Mesendoderm (in vitro differentiated cells): Measurements from ENCODE around the gene CAMKMT.
A peak's percentile ranks its signal among the peaks of the same experiment; 100 is the strongest.

Experiments
- DNase-seq: peaks from one replicate; pipeline ENCODE4 v3.0.0; 2013
- H2AK5ac ChIP-seq: 2 replicates; pipeline ENCODE4 v1.6.1; 2013; ENCODE audit warnings: low read length, inconsistent platforms
- H2BK120ac ChIP-seq: 2 replicates; pipeline ENCODE4 v1.6.1; 2013; ENCODE audit warnings: low read depth, mild to moderate bottlenecking, low read length, moderate library complexity, mixed read lengths
- H2BK15ac ChIP-seq: replicated peaks from 2 replicates; pipeline ENCODE4 v1.6.1; 2013; ENCODE audit warnings: low read depth, mild to moderate bottlenecking, moderate library complexity
- H2BK5ac ChIP-seq: 2 replicates; pipeline ENCODE4 v1.6.1; 2013; ENCODE audit warnings: low read length, inconsistent platforms
- H3K18ac ChIP-seq: 2 replicates; pipeline ENCODE4 v1.6.1; 2013; ENCODE audit warnings: mild to moderate bottlenecking, low read length, mixed read lengths
- H3K23ac ChIP-seq: one replicate; pipeline ENCODE4 v1.6.1; 2013; ENCODE audit warnings: low read length
- H3K27ac ChIP-seq: 2 replicates; pipeline ENCODE4 v1.5.1; 2013; ENCODE audit warnings: low read depth, mild to moderate bottlenecking, inconsistent platforms, low read length, moderate library complexity
- H3K27me3 ChIP-seq: 2 replicates; pipeline ENCODE4 v1.6.1; 2013; ENCODE audit warnings: low read length, control low read depth, mild to moderate bottlenecking, inconsistent platforms; ENCODE audit not compliant: insufficient read depth, poor library complexity
- H3K36me3 ChIP-seq: 2 replicates; pipeline ENCODE4 v1.6.1; 2013; ENCODE audit warnings: low read length, inconsistent platforms; ENCODE audit not compliant: control insufficient read depth, insufficient read depth
- H3K4ac ChIP-seq: one replicate; pipeline ENCODE4 v1.6.1; 2013; ENCODE audit warnings: low read depth, mild to moderate bottlenecking, low read length, moderate library complexity
- H3K4me1 ChIP-seq: 2 replicates; pipeline ENCODE4 v1.6.1; 2013; ENCODE audit warnings: low read depth, low read length, inconsistent platforms; ENCODE audit not compliant: control insufficient read depth
- H3K4me2 ChIP-seq: 2 replicates; pipeline ENCODE4 v1.6.1; 2013; ENCODE audit warnings: low read length
- H3K4me3 ChIP-seq: 2 replicates; pipeline ENCODE4 v1.5.1; 2013; ENCODE audit warnings: mild to moderate bottlenecking, low read length
- H3K56ac ChIP-seq: one replicate; pipeline ENCODE4 v1.6.1; 2013; ENCODE audit warnings: low read length
- H3K79me1 ChIP-seq: 2 replicates; pipeline ENCODE4 v1.6.1; 2013; ENCODE audit warnings: low read length, inconsistent platforms
- H3K79me2 ChIP-seq: 2 replicates; pipeline ENCODE4 v1.6.1; 2013; ENCODE audit warnings: mild to moderate bottlenecking, low read length; ENCODE audit not compliant: control insufficient read depth, insufficient read depth
- H3K9ac ChIP-seq: 2 replicates; pipeline ENCODE4 v1.6.1; 2013; ENCODE audit warnings: low read length, inconsistent platforms
- H4K5ac ChIP-seq: one replicate; pipeline ENCODE4 v1.6.1; 2013; ENCODE audit warnings: low read length
- H4K8ac ChIP-seq: one replicate; pipeline ENCODE4 v1.6.1; 2013; ENCODE audit warnings: low read depth, mild to moderate bottlenecking, control low read depth, low read length, moderate library complexity
- WGBS: extraction: QIAGEN DNeasy Blood & Tissue Kit; methylation state at CpG from one replicate; pipeline ENCODE4 v1.1.7; 2013; ENCODE audit warnings: low lambda C conversion rate, missing lambda C conversion rate; ENCODE audit not compliant: insufficient coverage; ENCODE audit errors: extremely low coverage; 5-methylcytosine and 5-hydroxymethylcytosine counted together

Gene CAMKMT

GRCh38 chr2:44668336-44668735, 306.6 kb downstream of the CAMKMT start:
- Histone ChIP-seq H2BK5ac (no peak overlapping the region), H3K27me3 (no peaks in the 10 kb centered on the region), H3K9ac (no peak overlapping the region), H4K5ac (no peak overlapping the region), H3K79me2 (no peaks in the 10 kb centered on the region), H3K56ac (no peak overlapping the region), H3K18ac (no peak overlapping the region), H3K23ac (no peak overlapping the region), H2BK120ac (no peak overlapping the region), H3K4me2 (no peak overlapping the region), H3K4me1 (no peaks in the 10 kb centered on the region), H3K36me3 (no peaks in the 10 kb centered on the region), H2AK5ac (no peak overlapping the region), H4K8ac (no peak overlapping the region), H3K27ac (no peak overlapping the region), H3K4ac (no peak overlapping the region), H3K79me1 (no peaks in the 10 kb centered on the region), H3K4me3 (no peak overlapping the region), H2BK15ac (no peak overlapping the region)
- peak; percentile 59 for DNase-seq
- WGBS = no CpG with 5 or more reads among the region's 5 CpGs

DNA sequence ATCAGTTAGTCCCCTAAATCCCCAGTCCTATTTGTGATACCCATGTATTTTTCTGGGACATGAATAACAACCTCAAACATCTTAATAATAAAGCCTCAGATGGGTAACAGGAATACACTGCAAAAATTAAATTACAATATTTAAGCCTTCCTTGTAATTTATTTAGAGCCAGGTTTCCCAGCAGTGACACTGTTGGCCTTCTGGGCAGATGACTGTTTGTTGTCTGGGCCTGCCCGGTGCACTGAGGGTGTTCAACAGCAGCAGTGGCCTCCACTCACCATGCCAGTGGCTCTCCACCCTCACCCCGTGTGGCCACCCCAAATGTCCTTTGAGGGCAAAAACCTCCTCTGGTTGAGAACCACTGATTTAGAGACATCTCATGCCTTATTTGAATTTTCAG, 309.5 kb downstream of the CAMKMT start:
- H3K27ac ChIP-seq = no peak overlapping the region

GRCh38 chr2:44671916-44672315, 310.2 kb downstream of the CAMKMT start:
- Histone ChIP-seq H3K18ac (no peak overlapping the region), H3K9ac (no peak overlapping the region), H3K27ac (no peak overlapping the region), H3K56ac (peak overlapping the region; percentile 6), H2AK5ac (no peak overlapping the region), H3K36me3 (no peaks in the 10 kb centered on the region), H2BK15ac (no peak overlapping the region), H3K79me2 (no peaks in the 10 kb centered on the region), H3K4me2 (no peak overlapping the region), H3K4ac (no peak overlapping the region), H4K5ac (no peak overlapping the region), H3K4me3 (no peak overlapping the region), H3K27me3 (no peaks in the 10 kb centered on the region), H4K8ac (no peak overlapping the region), H2BK5ac (no peak overlapping the region), H3K4me1 (peaks cover 9% of the 10 kb centered on the region), H3K23ac (no peak overlapping the region), H2BK120ac (no peak overlapping the region), H3K79me1 (no peaks in the 10 kb centered on the region)
- DNase-seq = no peak
- no CpG with 5 or more reads among the region's 5 CpGs for WGBS

More for the DNA sequence above, 309.5 kb downstream of the CAMKMT start:
- Histone ChIP-seq H4K8ac (no peak overlapping the region), H2AK5ac (no peak overlapping the region), H2BK5ac (no peak overlapping the region), H3K18ac (no peak overlapping the region), H4K5ac (no peak overlapping the region), H3K79me2 (no peaks in the 10 kb centered on the region), H3K27me3 (no peaks in the 10 kb centered on the region), H2BK120ac (no peak overlapping the region), H3K4me3 (no peak overlapping the region), H3K56ac (no peak overlapping the region), H3K23ac (no peak overlapping the region), H3K4me2 (no peak overlapping the region), H3K4me1 (peaks cover 6% of the 10 kb centered on the region), H3K79me1 (no peaks in the 10 kb centered on the region), H3K4ac (no peak overlapping the region), H3K9ac (no peak overlapping the region), H2BK15ac (no peak overlapping the region), H3K36me3 (no peaks in the 10 kb centered on the region)
- WGBS = no CpG with 5 or more reads among the region's 2 CpGs
- no peak for DNase-seq

- Histone ChIP-seq H3K23ac (no peak overlapping the region), H3K9ac (no peak overlapping the region), H3K4me2 (no peak overlapping the region), H3K79me2 (no peaks in the 10 kb centered on the region), H3K79me1 (no peaks in the 10 kb centered on the region), H2BK15ac (peak overlapping the region; percentile 57), H3K4me3 (no peak overlapping the region), H4K8ac (no peak overlapping the region), H2BK5ac (no peak overlapping the region), H3K18ac (peak overlapping the region; percentile 57), H3K36me3 (no peaks in the 10 kb centered on the region), H3K4ac (no peak overlapping the region), H3K56ac (no peak overlapping the region), H3K4me1 (peaks cover 9% of the 10 kb centered on the region), H2AK5ac (no peak overlapping the region), H3K27ac (no peak overlapping the region), H2BK120ac (no peak overlapping the region), H4K5ac (no peak overlapping the region), H3K27me3 (no peaks in the 10 kb centered on the region)
- no CpG with 5 or more reads among the region's 1 CpG for WGBS
- DNase-seq = no peak
Measured at GRCh38 chr2:44672431-44672830, 310.7 kb downstream of the CAMKMT start.

- Histone ChIP-seq H3K79me1 (no peaks in the 10 kb centered on the region), H3K4me2 (no peak overlapping the region), H3K4me1 (peaks cover 10% of the 10 kb centered on the region), H3K4me3 (no peak overlapping the region), H2AK5ac (no peak overlapping the region), H2BK5ac (peak overlapping the region; percentile 54), H3K9ac (no peak overlapping the region), H4K8ac (no peak overlapping the region), H3K79me2 (no peaks in the 10 kb centered on the region), H3K56ac (peak overlapping the region; percentile 58), H3K23ac (no peak overlapping the region), H3K27me3 (no peaks in the 10 kb centered on the region), H3K4ac (no peak overlapping the region), H3K18ac (no peak overlapping the region), H2BK120ac (peak overlapping the region; percentile 73), H4K5ac (no peak overlapping the region), H3K36me3 (no peaks in the 10 kb centered on the region), H3K27ac (peak overlapping the region; percentile 34), H2BK15ac (no peak overlapping the region)
- peak; percentile 96 for DNase-seq
- no CpG with 5 or more reads among the region's 4 CpGs for WGBS
Measured at GRCh38 chr2:44674473-44675284, 312.9 kb downstream of the CAMKMT start.

- Histone ChIP-seq H3K4me2 (no peak overlapping the region), H3K23ac (no peak overlapping the region), H3K18ac (no peak overlapping the region), H3K9ac (no peak overlapping the region), H3K4me1 (peaks cover 21% of the 10 kb centered on the region), H3K27me3 (no peaks in the 10 kb centered on the region), H3K79me1 (no peaks in the 10 kb centered on the region), H3K56ac (no peak overlapping the region), H3K4me3 (no peak overlapping the region), H2AK5ac (no peak overlapping the region), H4K8ac (no peak overlapping the region), H3K4ac (no peak overlapping the region), H4K5ac (no peak overlapping the region), H3K79me2 (no peaks in the 10 kb centered on the region), H3K27ac (no peak overlapping the region), H2BK120ac (no peak overlapping the region), H2BK15ac (no peak overlapping the region), H2BK5ac (no peak overlapping the region), H3K36me3 (no peaks in the 10 kb centered on the region)
- DNase-seq = peak; percentile 67
- WGBS = no CpG with 5 or more reads among the region's 3 CpGs
Measured at GRCh38 chr2:44676379-44676778, 314.6 kb downstream of the CAMKMT start.
